Endometrial microvascular endothelial cells (primary cell): Measurements from ENCODE around the gene DAPK2. TPM values are rescaled to one million over a fixed set of nuclear protein-coding genes. Genes with fewer than 3 reads are reported as not detected.

Experiments used
- in situ Hi-C: cut with HindIII; loops from 2 replicates; pipeline ENCODE4 v1.10.0; 2017; ENCODE audit warnings: low sequenced_read_pairs, low pct_unique_long_range_greater_than_20kb; ENCODE audit errors: inconsistent ontology term
- total RNA-seq: library from RNA; depleted of rRNA; stranded (reverse); fragments of >200 nt; gene quantifications from one replicate; pipeline ENCODE4 v1.2.3, GENCODE V29; 2015; ENCODE audit errors: inconsistent ontology term

The DAPK2 gene
- total RNA-seq, 1 donor from 2014 or later = 0.84 TPM

- in situ Hi-C loops = no loop called here
Observed at GRCh38 chr15:64004587-64004986, 41.7 kb downstream of the DAPK2 start.

GRCh38 chr15:64004056-64004455, 42.2 kb downstream of the DAPK2 start:
- in situ Hi-C loops = no loop called here

GRCh38 chr15:64003182-64003581, 43.1 kb downstream of the DAPK2 start:
- in situ Hi-C loops = no loop called here

- in situ Hi-C loops = no loop called here
Observed at GRCh38 chr15:64001148-64001547, 45.1 kb downstream of the DAPK2 start.

GRCh38 chr15:64000183-64000951, 45.9 kb downstream of the DAPK2 start:
- in situ Hi-C loops = no loop called here

- in situ Hi-C loops = no loop called here
Observed at GRCh38 chr15:63999177-63999576, 47.1 kb downstream of the DAPK2 start.

GRCh38 chr15:63998489-63998888, 47.8 kb downstream of the DAPK2 start:
- in situ Hi-C loops = no loop called here

- in situ Hi-C loops = no loop called here
Observed at GRCh38 chr15:63997715-63998442, 48.4 kb downstream of the DAPK2 start.

GRCh38 chr15:63996794-63997357, 49.4 kb downstream of the DAPK2 start:
- in situ Hi-C loops = no loop called here

- in situ Hi-C loops = no loop called here
Observed at GRCh38 chr15:63995789-63996188, 50.5 kb downstream of the DAPK2 start.

- in situ Hi-C loops = no loop called here
Observed at GRCh38 chr15:63994073-63994600, 52.1 kb downstream of the DAPK2 start.

GRCh38 chr15:63992300-63992699, 54.0 kb downstream of the DAPK2 start:
- in situ Hi-C loops = no loop called here

GRCh38 chr15:63991706-63992105, 54.6 kb downstream of the DAPK2 start:
- in situ Hi-C loops = no loop called here

GRCh38 chr15:63990454-63990853, 55.8 kb downstream of the DAPK2 start:
- in situ Hi-C loops = no loop called here

GRCh38 chr15:63987796-63988378, 58.4 kb downstream of the DAPK2 start:
- in situ Hi-C loops = no loop called here

- in situ Hi-C loops = no loop called here
Observed at GRCh38 chr15:63986751-63987341, 59.4 kb downstream of the DAPK2 start.

GRCh38 chr15:63986185-63986680, 60.1 kb downstream of the DAPK2 start:
- in situ Hi-C loops = no loop called here

GRCh38 chr15:63985221-63986184, 60.8 kb downstream of the DAPK2 start:
- in situ Hi-C loops = no loop called here
